ENCODE measurements around the gene PSMB7.

GRCh38 chr9:124443625-124444024, 28.4 kb upstream of the PSMB7 start:
- TF ChIP-seq CREB1 (IDR thresholded peaks at IDR 0.05; ENCODE audit: low read depth) (no peak), EGR1 (IDR thresholded peaks at IDR 0.05) (no peak), TCF12 (IDR thresholded peaks at IDR 0.05; ENCODE audit: low read depth) (no peak), USF1 (IDR thresholded peaks at IDR 0.05) (no peak), YY1 (IDR thresholded peaks at IDR 0.05; ENCODE audit: low read depth) (no peak), EP300 (IDR thresholded peaks at IDR 0.05; ENCODE audit: borderline replicate concordance) (no peak), RAD21 (IDR thresholded peaks at IDR 0.05; ENCODE audit: low read depth) (no peak)
